Gastrocnemius medialis (tissue), 4 donors: ENCODE measurements around the gene TCF12. TPM values are rescaled to one million over a fixed set of nuclear protein-coding genes. Genes with fewer than 3 reads are reported as not detected.

Experiments used
- ATAC-seq, 2 donors: fragments of 150-250 bp; one replicate each; pipeline ENCODE4 v1.9.1; 2016
- DNase-seq, 2 donors: peaks; one replicate each; pipeline ENCODE4 v3.0.0-alpha.2; 2019
- H3K27ac ChIP-seq, 4 donors: fragments of 200-600 bp; sonication (generic); 1 replicate in 1 of 4; 2 replicates in 3 of 4; pipeline ENCODE4 v1.5.1; 2016 to 2018; ENCODE audit warnings: mild to moderate bottlenecking in 2 of 4, moderate library complexity in 1 of 4
- H3K27me3 ChIP-seq, 3 donors: fragments of 200-600 bp; sonication (generic) in 2 of 3; 1 replicate in 1 of 3; 2 replicates in 2 of 3; pipeline versions ENCODE4 v1.5.1 to v1.6.0; 2016 to 2019; ENCODE audit warnings: mild to moderate bottlenecking in 1 of 3, moderate library complexity in 1 of 3
- H3K36me3 ChIP-seq, 2 donors: fragments of 200-600 bp; sonication (generic) in 1 of 2; one replicate each; pipeline ENCODE4 v1.5.1; 2017 to 2018
- H3K4me1 ChIP-seq, 2 donors: fragments of 200-600 bp; sonication (generic) in 1 of 2; one replicate each; pipeline ENCODE4 v1.5.1; 2016 to 2017; ENCODE audit warnings: mild to moderate bottlenecking in 2 of 2
- H3K4me3 ChIP-seq, 4 donors: fragments of 200-600 bp; sonication (generic) in 3 of 4; 1 replicate in 1 of 4; 2 replicates in 3 of 4; pipeline ENCODE4 v1.5.1; 2016 to 2019; ENCODE audit warnings: mild to moderate bottlenecking in 2 of 4
- H3K9me3 ChIP-seq, 3 donors: fragments of 200-600 bp; sonication (generic) in 2 of 3; 1 replicate in 1 of 3; 2 replicates in 2 of 3; pipeline ENCODE4 v1.5.1; 2016 to 2019
- POLR2A ChIP-seq, 2 donors: fragments of 450-650 bp; IDR thresholded peaks; one replicate each; pipeline ENCODE4 v1.6.1; 2017; ENCODE audit warnings: antibody characterized with exemption in 2 of 2, mild to moderate bottlenecking in 2 of 2, moderate library complexity in 2 of 2
- in situ Hi-C, 4 donors: fragments of 200-750 bp; cut with MboI; loops; one replicate each; pipeline versions ENCODE4 v1.15.0 to v1.8.0; 2017; ENCODE audit warnings: low sequenced_read_pairs in 4 of 4
- intact Hi-C: fragments of 100-400 bp; cut with DNase I; formaldehyde crosslinking; loops from one replicate; pipeline ENCODE4 v1.15.1; 2023; ENCODE audit warnings: low total_unique reads
- total RNA-seq, 4 donors: library from RNA; depleted of rRNA; stranded (reverse); fragments of >200 nt; gene quantifications; one replicate each; pipeline versions ENCODE4 v1.1.0 to v1.2.3, GENCODE V29; 2016
- TF ChIP-seq, protein P1 (sequence below), 5 experiments: fragments of 450-650 bp in 3 of 5; fragments of 200-600 bp in 2 of 5; sonication (generic) in 2 of 5; IDR thresholded peaks in 4 of 5; conservative IDR thresholded peaks in 1 of 5; 1 replicate in 4 of 5; 2 replicates in 1 of 5; pipeline ENCODE4 v1.5.1; 2016 to 2019; ENCODE audit warnings: antibody characterized with exemption in 5 of 5, mild to moderate bottlenecking in 3 of 5, moderate library complexity in 3 of 5

The TCF12 gene
- total RNA-seq, 4 donors from 2014 or later, result 34.9 to 63.0 (median 51.4) TPM

DNA sequence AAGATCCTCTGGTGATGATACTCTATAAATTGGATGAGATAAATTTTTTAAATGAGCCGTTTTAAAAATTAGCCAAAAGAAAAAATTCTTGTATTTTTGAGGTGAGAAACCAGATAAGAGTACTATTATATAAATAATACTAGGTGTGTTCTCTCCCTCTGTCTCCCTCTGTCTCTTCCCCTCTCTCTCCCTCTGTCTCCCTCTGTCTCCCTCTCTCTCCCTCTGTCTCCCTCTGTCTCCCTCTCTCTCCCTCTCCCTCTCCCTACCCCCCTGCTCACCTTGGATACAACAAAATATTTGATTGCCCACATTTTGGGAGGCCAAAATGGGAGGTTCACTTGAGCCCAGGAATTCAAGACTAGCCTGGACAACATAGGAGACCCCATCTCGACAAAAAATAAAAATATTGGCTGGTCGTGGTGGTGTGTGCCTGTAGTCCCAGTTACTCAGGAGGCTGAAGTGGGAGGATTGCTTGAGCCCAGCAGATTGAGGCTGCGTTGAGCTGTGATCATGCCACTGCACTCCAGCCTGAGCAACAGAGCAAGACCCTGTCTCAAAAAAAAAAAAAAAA lies 168.5 kb downstream of the TCF12 start:
- Histone ChIP-seq H3K4me1 (peaks cover 6 to 8% of the 10 kb centered on the region in 2 donors), H3K27me3 (no peaks in the 10 kb centered on the region), H3K27ac (no peak overlapping the region), H3K4me3 (no peak overlapping the region), H3K36me3 (peaks cover 0 to under 1% of the 10 kb centered on the region in 2 donors), H3K9me3 (no peaks in the 10 kb centered on the region)
- intact Hi-C loops, result no loop called here
- in situ Hi-C loops, result no loop called here
- TF ChIP-seq POLR2A (IDR thresholded peaks at IDR 0.05), result no peak
- TF ChIP-seq, protein P1, sequence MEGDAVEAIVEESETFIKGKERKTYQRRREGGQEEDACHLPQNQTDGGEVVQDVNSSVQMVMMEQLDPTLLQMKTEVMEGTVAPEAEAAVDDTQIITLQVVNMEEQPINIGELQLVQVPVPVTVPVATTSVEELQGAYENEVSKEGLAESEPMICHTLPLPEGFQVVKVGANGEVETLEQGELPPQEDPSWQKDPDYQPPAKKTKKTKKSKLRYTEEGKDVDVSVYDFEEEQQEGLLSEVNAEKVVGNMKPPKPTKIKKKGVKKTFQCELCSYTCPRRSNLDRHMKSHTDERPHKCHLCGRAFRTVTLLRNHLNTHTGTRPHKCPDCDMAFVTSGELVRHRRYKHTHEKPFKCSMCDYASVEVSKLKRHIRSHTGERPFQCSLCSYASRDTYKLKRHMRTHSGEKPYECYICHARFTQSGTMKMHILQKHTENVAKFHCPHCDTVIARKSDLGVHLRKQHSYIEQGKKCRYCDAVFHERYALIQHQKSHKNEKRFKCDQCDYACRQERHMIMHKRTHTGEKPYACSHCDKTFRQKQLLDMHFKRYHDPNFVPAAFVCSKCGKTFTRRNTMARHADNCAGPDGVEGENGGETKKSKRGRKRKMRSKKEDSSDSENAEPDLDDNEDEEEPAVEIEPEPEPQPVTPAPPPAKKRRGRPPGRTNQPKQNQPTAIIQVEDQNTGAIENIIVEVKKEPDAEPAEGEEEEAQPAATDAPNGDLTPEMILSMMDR (IDR thresholded peaks at IDR 0.05 in 4 of 5, conservative IDR thresholded peaks at IDR 0.05 in 1 of 5), result no peak
- DNase-seq, result no peak
- no peak for ATAC-seq

DNA sequence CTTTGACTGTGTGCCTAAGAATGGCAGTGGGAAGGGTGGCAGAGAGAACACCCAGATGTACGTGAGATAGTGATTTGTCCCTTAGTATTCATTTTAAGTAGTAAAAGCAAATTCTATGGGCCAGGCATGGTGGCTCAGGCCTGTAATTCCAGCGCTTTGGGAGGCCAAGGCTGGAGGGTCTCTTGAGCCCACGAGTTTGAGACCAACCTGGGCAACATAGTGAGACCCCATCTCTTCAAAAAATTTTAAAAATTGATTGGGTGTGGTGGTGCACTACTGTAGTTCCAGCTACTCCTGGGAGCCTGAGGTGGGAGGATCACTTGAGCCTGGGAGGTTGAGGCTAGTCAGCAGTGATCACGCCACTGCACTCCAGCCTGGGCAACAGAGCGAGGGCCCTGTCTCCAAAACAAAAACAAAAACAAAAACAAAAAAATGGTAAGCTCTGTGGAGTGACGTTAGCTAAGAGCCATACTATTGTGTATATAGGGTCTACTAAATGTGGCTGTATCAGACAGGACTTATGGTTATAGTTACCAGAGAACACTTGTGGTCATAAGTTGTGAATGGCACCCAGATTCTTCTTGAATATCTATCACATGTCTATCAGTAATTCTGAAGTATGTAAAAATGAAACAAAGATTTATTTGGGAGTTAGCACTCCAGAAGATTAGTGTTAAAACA lies 171.5 kb downstream of the TCF12 start:
- DNase-seq (no peak), ATAC-seq (no peak)
- H3K9me3 ChIP-seq, result no peaks in the 10 kb centered on the region
- in situ Hi-C loops, result no loop called here
- H3K4me1 ChIP-seq, result peaks cover 0 to 2% of the 10 kb centered on the region in 2 donors
- intact Hi-C loops, result no loop called here
- H3K4me3 ChIP-seq, result no peak overlapping the region
- no peak overlapping the region for H3K27ac ChIP-seq
- no peaks in the 10 kb centered on the region for H3K27me3 ChIP-seq
- TF ChIP-seq, protein P1 (IDR thresholded peaks at IDR 0.05 in 4 of 5, conservative IDR thresholded peaks at IDR 0.05 in 1 of 5), result no peak
- TF ChIP-seq POLR2A (IDR thresholded peaks at IDR 0.05), result no peak
- peaks cover 0 to 16% of the 10 kb centered on the region in 2 donors for H3K36me3 ChIP-seq

DNA sequence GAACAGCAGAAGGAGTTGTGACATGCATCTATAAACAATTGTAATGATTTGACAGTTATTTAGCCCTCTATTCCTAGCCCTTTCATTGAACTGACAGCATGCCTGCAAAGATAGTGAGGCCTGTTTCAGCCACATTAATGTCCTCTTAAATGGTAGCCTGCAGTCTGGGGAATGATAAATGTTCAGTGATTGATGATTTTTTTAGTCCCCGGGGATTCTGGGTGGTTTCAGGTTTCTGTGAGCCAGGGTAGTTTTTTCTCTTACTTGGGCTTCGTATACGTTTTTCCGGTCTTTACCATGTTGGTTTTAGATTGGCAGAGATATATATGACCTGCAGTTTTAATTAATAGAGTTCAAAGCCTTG lies 172.0 kb downstream of the TCF12 start:
- intact Hi-C loops (no loop called here), in situ Hi-C loops (no loop called here)
- Histone ChIP-seq H3K9me3 (no peaks in the 10 kb centered on the region), H3K4me3 (no peak overlapping the region), H3K27me3 (no peaks in the 10 kb centered on the region), H3K4me1 (peaks cover 0 to 2% of the 10 kb centered on the region in 2 donors), H3K36me3 (peaks cover 0 to 16% of the 10 kb centered on the region in 2 donors), H3K27ac (no peak overlapping the region)
- TF ChIP-seq, protein P1 (IDR thresholded peaks at IDR 0.05 in 4 of 5, conservative IDR thresholded peaks at IDR 0.05 in 1 of 5), result no peak
- TF ChIP-seq POLR2A (IDR thresholded peaks at IDR 0.05), result no peak
- no peak for DNase-seq
- no peak for ATAC-seq

DNA sequence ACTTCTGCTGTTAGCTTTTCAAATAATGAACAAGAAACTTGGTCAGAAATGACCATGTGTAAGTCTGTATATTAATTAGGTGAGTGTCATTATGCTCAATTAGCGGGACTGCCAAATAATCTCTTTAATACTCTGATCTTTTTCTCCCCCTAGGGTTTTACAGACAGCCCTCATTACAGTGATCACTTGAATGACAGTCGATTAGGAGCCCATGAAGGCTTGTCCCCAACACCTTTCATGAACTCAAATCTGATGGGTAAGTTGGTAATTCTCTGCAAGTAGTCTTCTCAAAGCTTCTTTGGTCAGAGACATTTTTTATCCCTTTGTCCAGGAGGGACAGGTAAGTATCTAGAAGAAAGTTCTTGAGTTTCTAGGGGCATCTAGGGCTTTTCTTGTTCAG lies 173.2 kb downstream of the TCF12 start:
- no peak overlapping the region for H3K27ac ChIP-seq
- H3K36me3 ChIP-seq, result peaks cover 0 to 16% of the 10 kb centered on the region in 2 donors
- H3K4me1 ChIP-seq, result peaks cover 0 to 2% of the 10 kb centered on the region in 2 donors
- no peaks in the 10 kb centered on the region for H3K9me3 ChIP-seq
- TF ChIP-seq, protein P1 (IDR thresholded peaks at IDR 0.05 in 4 of 5, conservative IDR thresholded peaks at IDR 0.05 in 1 of 5), result no peak
- no peak for TF ChIP-seq POLR2A (IDR thresholded peaks at IDR 0.05)
- H3K27me3 ChIP-seq, result no peaks in the 10 kb centered on the region
- no peak overlapping the region for H3K4me3 ChIP-seq
- no peak for ATAC-seq
- in situ Hi-C loops, result no loop called here
- intact Hi-C loops, result no loop called here
- no peak for DNase-seq
